DND-41 (cell line): Measurements from ENCODE around the gene FADS1.

Experiments
- CTCF ChIP-seq: IDR thresholded peaks from 2 replicates; pipeline ENCODE4 v1.5.1; 2012; ENCODE audit warnings: borderline replicate concordance, low read length, moderate library complexity, mild to moderate bottlenecking; ENCODE audit not compliant: poor library complexity, severe bottlenecking; ENCODE audit errors: extremely low read depth
- EZH2 ChIP-seq: IDR thresholded peaks from 3 replicates; pipeline ENCODE4 v1.6.1; 2012; ENCODE audit warnings: borderline replicate concordance, low read depth, mild to moderate bottlenecking, moderate library complexity, low read length, inconsistent platforms; ENCODE audit not compliant: severe bottlenecking

GRCh38 chr11:61827571-61828378 is 11.0 kb upstream of the FADS1 start, which contains the start of gene FADS2:
- TF ChIP-seq CTCF: peak; percentile 25
- no peak for TF ChIP-seq EZH2
